Measurements from ENCODE around the gene CERKL. TPM values are rescaled to one million over a fixed set of nuclear protein-coding genes. Genes with fewer than 3 reads are reported as not detected.

Gene CERKL
- total and polyA plus RNA-seq, 2 of the 13 experiments (the other 11 are each of a cell fraction or from before 2014, with no cell fraction given): not detected

- H3K27me3 ChIP-seq (ENCODE audit: control insufficient read depth in 1 of 2, insufficient read depth in 2 of 2, low read length in 2 of 2): no peaks in the 10 kb centered on the region
- H2AFZ ChIP-seq (ENCODE audit: low read length): no peak overlapping the region
- no peaks in the 10 kb centered on the region for H4K20me1 ChIP-seq (ENCODE audit: insufficient read depth, low read length)
- H3K79me2 ChIP-seq (ENCODE audit: insufficient read depth, low read length): no peaks in the 10 kb centered on the region
- no peak overlapping the region for H3K4me2 ChIP-seq (ENCODE audit: low read depth, low read length)
- ChIA-PET CTCF (ENCODE audit: low intra/inter-chr PET ratio, low total read pairs) (no interaction called here), POLR2A (no interaction called here)
- DNase-seq (ENCODE audit: low spot score): no peak
- H3K9ac ChIP-seq (ENCODE audit: insufficient read depth, low read depth, low read length): no peak overlapping the region
- intact Hi-C loops (cut with micrococcal nuclease; ENCODE audit: unreplicated experiment): no loop called here
- H3K4me3 ChIP-seq (replicated peaks in 1 of 3; ENCODE audit: insufficient read depth in 1 of 3, low read depth in 2 of 3, low read length in 3 of 3): no peak overlapping the region
- in situ Hi-C loops (cut with HindIII; ENCODE audit: extremely low pct_ligation_motif_present, low pct_unique_long_range_greater_than_20kb): no loop called here
- no peak for FAIRE-seq
- H3K9me3 ChIP-seq (ENCODE audit: low read length): no peaks in the 10 kb centered on the region
- no peaks in the 10 kb centered on the region for H3K4me1 ChIP-seq (ENCODE audit: insufficient read depth, low read length)
- BruUV-seq (replicated peaks): no TSS peak
- TF ChIP-seq ZBTB40 (IDR thresholded peaks at IDR 0.05): no peak
- no peak for TF ChIP-seq ZBTB40 (CRISPR knock-in tag; IDR thresholded peaks at IDR 0.05)
- no peak for TF ChIP-seq CBFB (CRISPR knock-in tag; IDR thresholded peaks at IDR 0.05)
- no peak for TF ChIP-seq GTF2F1 (IDR thresholded peaks at IDR 0.05; ENCODE audit: low read length)
- TF ChIP-seq ZNF740 (CRISPR knock-in tag; IDR thresholded peaks at IDR 0.05): no peak
- TF ChIP-seq AGO2 (optimal IDR thresholded peaks at IDR 0.05; ENCODE audit: low read depth, low read length): no peak
- ATAC-seq: no peak
- no peaks in the 10 kb centered on the region for H3K36me3 ChIP-seq (replicated peaks in 1 of 2; ENCODE audit: control insufficient read depth in 1 of 2, insufficient read depth in 2 of 2, low read length in 2 of 2)
- no peak overlapping the region for H3K27ac ChIP-seq (ENCODE audit: extremely low read length, insufficient read depth, low read length)
Observed at GRCh38 chr2:181672255-181673008, 15.5 kb upstream of the CERKL start.
